ENCODE results near the gene IL6.
"Not testable (repeated sequence)": the region's sequence is repeated elsewhere in the genome, so short reads cannot be mapped to it uniquely, and the experiment has no call there.

Gene IL6

GRCh38 chr7:22704722-22705121, 22.3 kb upstream of the IL6 start:
- not testable (repeated sequence) for DNase-seq

GRCh38 chr7:22705874-22706273, 21.1 kb upstream of the IL6 start:
- not testable (repeated sequence) for DNase-seq

GRCh38 chr7:22707026-22707691, 19.8 kb upstream of the IL6 start:
- DNase-seq = not testable (repeated sequence)

GRCh38 chr7:22708214-22708613, 18.8 kb upstream of the IL6 start:
- not testable (repeated sequence) for DNase-seq

GRCh38 chr7:22708677-22709061, 18.3 kb upstream of the IL6 start:
- not testable (repeated sequence) for DNase-seq

- DNase-seq = not testable (repeated sequence)
These were observed 17.8 kb upstream of the IL6 start for GRCh38 chr7:22709062-22709829.

GRCh38 chr7:22709857-22710256, 17.1 kb upstream of the IL6 start:
- no peak for DNase-seq

- DNase-seq = no peak
These were observed 14.0 kb upstream of the IL6 start for GRCh38 chr7:22712999-22713398.

- DNase-seq = no peak
These were observed 13.5 kb upstream of the IL6 start for GRCh38 chr7:22713463-22713862.

GRCh38 chr7:22715969-22716368, 11.0 kb upstream of the IL6 start:
- DNase-seq = no peak

- DNase-seq = no peak
These were observed 9.2 kb upstream of the IL6 start for GRCh38 chr7:22717760-22718159.

- no peak for DNase-seq
These were observed 8.7 kb upstream of the IL6 start for GRCh38 chr7:22718200-22718711.

GRCh38 chr7:22718911-22719420, 8.0 kb upstream of the IL6 start:
- no peak for DNase-seq

- no peak for DNase-seq
These were observed 5.9 kb upstream of the IL6 start for GRCh38 chr7:22720791-22721786.

GRCh38 chr7:22722536-22723180, 4.3 kb upstream of the IL6 start:
- DNase-seq = no peak

- no peak for DNase-seq
These were observed 3.8 kb upstream of the IL6 start for GRCh38 chr7:22723181-22723601.

GRCh38 chr7:22723637-22724036, 3.4 kb upstream of the IL6 start:
- no peak for DNase-seq

- DNase-seq = no peak
These were observed 2.1 kb upstream of the IL6 start for GRCh38 chr7:22724861-22725260.

- no peak for DNase-seq
These were observed 1.4 kb upstream of the IL6 start for GRCh38 chr7:22725585-22725984.

- DNase-seq = no peak
These were observed 574 bp upstream of the IL6 start for GRCh38 chr7:22726345-22726906.

- no peak for DNase-seq
These were observed 675 bp downstream of the IL6 start for GRCh38 chr7:22727714-22728035.

GRCh38 chr7:22728401-22729029, 1.5 kb downstream of the IL6 start:
- no peak for DNase-seq
